ENCODE measurements around the gene DCAKD. TPM values are rescaled to one million over a fixed set of nuclear protein-coding genes. Genes with fewer than 3 reads are reported as not detected.

DCAKD gene
- total and polyA plus RNA-seq, 2 donors (not counting 1 experiment from before 2014, with no cell fraction given) = 21.8 to 41.5 TPM

DNA sequence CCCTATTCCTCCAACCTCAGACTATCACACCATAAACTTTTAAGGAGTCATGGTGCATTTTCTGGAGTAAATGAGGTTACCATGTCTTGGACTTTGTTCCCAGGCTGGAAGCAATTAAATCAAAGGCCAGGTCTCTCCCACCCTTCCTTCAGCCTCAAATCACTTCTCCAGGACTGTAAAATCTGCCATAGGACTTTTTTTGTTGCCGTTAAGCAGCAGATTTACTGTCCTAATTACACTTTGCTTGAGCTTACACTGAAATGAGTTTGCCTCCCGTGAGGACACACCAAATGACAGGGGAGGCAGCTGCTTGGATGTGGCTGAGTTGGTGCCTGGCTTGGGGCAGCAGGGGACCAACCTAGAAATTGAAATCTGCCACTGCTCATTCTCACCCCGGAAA, 14.7 kb downstream of the DCAKD start:
- Histone ChIP-seq H2AFZ (ENCODE audit: low read length) (no peak overlapping the region), H3K79me2 (ENCODE audit: control insufficient read depth, insufficient read depth, low read length) (peaks cover 3% of the 10 kb centered on the region), H3K27ac (ENCODE audit: insufficient read depth, low read length) (no peak overlapping the region), H3K4me2 (ENCODE audit: extremely low read depth, insufficient read depth, low read length) (no peak overlapping the region), H3K4me3 (replicated peaks in 1 of 4; ENCODE audit: control extremely low read depth in 1 of 4, insufficient read depth in 1 of 4, low read depth in 3 of 4, low read length in 4 of 4) (no peak overlapping the region), H3K9me3 (ENCODE audit: control insufficient read depth, insufficient read depth, low read depth, low read length) (no peaks in the 10 kb centered on the region), H3K36me3 (ENCODE audit: control insufficient read depth, insufficient read depth, low read length) (peaks cover 4% of the 10 kb centered on the region), H3K27me3 (ENCODE audit: control insufficient read depth, insufficient read depth, low read length) (no peaks in the 10 kb centered on the region), H3K4me1 (ENCODE audit: control insufficient read depth, extremely low read depth, insufficient read depth, low read length) (no peaks in the 10 kb centered on the region), H3K9ac (ENCODE audit: insufficient read depth, low read length) (no peak overlapping the region), H4K20me1 (ENCODE audit: control insufficient read depth, extremely low read depth, insufficient read depth, low read length) (no peaks in the 10 kb centered on the region)
- TF ChIP-seq, protein P1, sequence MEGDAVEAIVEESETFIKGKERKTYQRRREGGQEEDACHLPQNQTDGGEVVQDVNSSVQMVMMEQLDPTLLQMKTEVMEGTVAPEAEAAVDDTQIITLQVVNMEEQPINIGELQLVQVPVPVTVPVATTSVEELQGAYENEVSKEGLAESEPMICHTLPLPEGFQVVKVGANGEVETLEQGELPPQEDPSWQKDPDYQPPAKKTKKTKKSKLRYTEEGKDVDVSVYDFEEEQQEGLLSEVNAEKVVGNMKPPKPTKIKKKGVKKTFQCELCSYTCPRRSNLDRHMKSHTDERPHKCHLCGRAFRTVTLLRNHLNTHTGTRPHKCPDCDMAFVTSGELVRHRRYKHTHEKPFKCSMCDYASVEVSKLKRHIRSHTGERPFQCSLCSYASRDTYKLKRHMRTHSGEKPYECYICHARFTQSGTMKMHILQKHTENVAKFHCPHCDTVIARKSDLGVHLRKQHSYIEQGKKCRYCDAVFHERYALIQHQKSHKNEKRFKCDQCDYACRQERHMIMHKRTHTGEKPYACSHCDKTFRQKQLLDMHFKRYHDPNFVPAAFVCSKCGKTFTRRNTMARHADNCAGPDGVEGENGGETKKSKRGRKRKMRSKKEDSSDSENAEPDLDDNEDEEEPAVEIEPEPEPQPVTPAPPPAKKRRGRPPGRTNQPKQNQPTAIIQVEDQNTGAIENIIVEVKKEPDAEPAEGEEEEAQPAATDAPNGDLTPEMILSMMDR (conservative IDR thresholded peaks at IDR 0.05 in 1 of 2, IDR thresholded peaks at IDR 0.05 in 1 of 2; ENCODE audit: low read depth in 1 of 2, low read length in 2 of 2) = no peak
- TF ChIP-seq EZH2 (IDR thresholded peaks at IDR 0.05; ENCODE audit: low read length, missing control alignments) = no peak
- no peak for DNase-seq (ENCODE audit: low read depth in 2 of 2)

DNA sequence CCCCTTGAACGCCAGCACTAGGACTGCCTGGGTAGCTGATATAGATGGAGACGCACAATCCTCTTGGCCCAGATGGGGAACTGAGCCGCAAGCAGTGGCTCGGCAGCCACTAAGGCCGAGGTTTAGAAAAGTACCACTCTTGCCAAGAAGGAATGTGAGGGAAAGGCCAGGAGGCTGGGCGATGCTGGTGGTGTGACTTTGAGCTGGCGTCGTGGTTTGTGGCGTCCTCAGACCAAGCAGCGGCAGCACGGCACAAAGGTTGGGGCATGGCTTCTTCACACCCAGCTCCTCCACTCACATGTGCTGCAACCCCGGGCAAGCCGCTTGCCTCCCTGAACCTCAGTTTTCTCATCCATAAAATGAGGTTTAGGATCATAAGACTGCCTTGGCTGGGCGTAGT, 15.6 kb downstream of the DCAKD start:
- H4K20me1 ChIP-seq (ENCODE audit: control insufficient read depth, extremely low read depth, insufficient read depth, low read length) = no peaks in the 10 kb centered on the region
- H3K4me2 ChIP-seq (ENCODE audit: extremely low read depth, insufficient read depth, low read length) = no peak overlapping the region
- DNase-seq (ENCODE audit: low read depth in 2 of 2) = no peak
- H3K79me2 ChIP-seq (ENCODE audit: control insufficient read depth, insufficient read depth, low read length) = peaks cover 3% of the 10 kb centered on the region
- peaks cover 4% of the 10 kb centered on the region for H3K36me3 ChIP-seq (ENCODE audit: control insufficient read depth, insufficient read depth, low read length)
- H3K4me3 ChIP-seq (replicated peaks in 1 of 4; ENCODE audit: control extremely low read depth in 1 of 4, insufficient read depth in 1 of 4, low read depth in 3 of 4, low read length in 4 of 4) = no peak overlapping the region
- no peak overlapping the region for H3K9ac ChIP-seq (ENCODE audit: insufficient read depth, low read length)
- H3K9me3 ChIP-seq (ENCODE audit: control insufficient read depth, insufficient read depth, low read depth, low read length) = no peaks in the 10 kb centered on the region
- H2AFZ ChIP-seq (ENCODE audit: low read length) = no peak overlapping the region
- no peak for TF ChIP-seq EZH2 (IDR thresholded peaks at IDR 0.05; ENCODE audit: low read length, missing control alignments)
- TF ChIP-seq, protein P1 (conservative IDR thresholded peaks at IDR 0.05 in 1 of 2, IDR thresholded peaks at IDR 0.05 in 1 of 2; ENCODE audit: low read depth in 1 of 2, low read length in 2 of 2) = no peak
- H3K27ac ChIP-seq (ENCODE audit: insufficient read depth, low read length) = no peak overlapping the region
- no peaks in the 10 kb centered on the region for H3K27me3 ChIP-seq (ENCODE audit: control insufficient read depth, insufficient read depth, low read length)
- no peaks in the 10 kb centered on the region for H3K4me1 ChIP-seq (ENCODE audit: control insufficient read depth, extremely low read depth, insufficient read depth, low read length)

DNA sequence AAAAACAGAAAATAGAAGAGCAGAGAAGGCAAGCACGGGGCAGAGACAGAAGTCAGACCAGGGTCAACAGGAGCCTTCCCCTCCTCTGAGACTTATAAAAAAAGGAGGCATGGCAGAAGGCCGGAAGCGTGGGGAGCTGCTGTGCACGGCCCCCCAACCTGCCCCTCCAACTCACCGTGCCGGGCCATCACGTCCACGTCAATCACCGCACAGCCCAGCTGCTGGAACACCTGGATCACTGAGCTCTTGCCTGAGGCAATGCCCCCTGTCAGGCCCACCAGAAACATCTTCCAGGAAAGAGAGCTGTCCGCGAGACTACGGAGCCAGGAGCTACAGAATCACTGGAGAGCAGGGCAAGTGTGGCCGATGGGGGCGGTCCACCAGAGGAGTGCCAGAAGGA, 16.8 kb downstream of the DCAKD start:
- no peak overlapping the region for H3K9ac ChIP-seq (ENCODE audit: insufficient read depth, low read length)
- no peaks in the 10 kb centered on the region for H3K4me1 ChIP-seq (ENCODE audit: control insufficient read depth, extremely low read depth, insufficient read depth, low read length)
- H3K4me2 ChIP-seq (ENCODE audit: extremely low read depth, insufficient read depth, low read length) = no peak overlapping the region
- no peak overlapping the region for H2AFZ ChIP-seq (ENCODE audit: low read length)
- no peaks in the 10 kb centered on the region for H3K9me3 ChIP-seq (ENCODE audit: control insufficient read depth, insufficient read depth, low read depth, low read length)
- DNase-seq (ENCODE audit: low read depth in 2 of 2) = no peak
- H3K79me2 ChIP-seq (ENCODE audit: control insufficient read depth, insufficient read depth, low read length) = peaks cover 3% of the 10 kb centered on the region
- TF ChIP-seq, protein P1 (conservative IDR thresholded peaks at IDR 0.05 in 1 of 2, IDR thresholded peaks at IDR 0.05 in 1 of 2; ENCODE audit: low read depth in 1 of 2, low read length in 2 of 2) = no peak
- no peak for TF ChIP-seq EZH2 (IDR thresholded peaks at IDR 0.05; ENCODE audit: low read length, missing control alignments)
- peaks cover 6% of the 10 kb centered on the region for H3K36me3 ChIP-seq (ENCODE audit: control insufficient read depth, insufficient read depth, low read length)
- no peaks in the 10 kb centered on the region for H3K27me3 ChIP-seq (ENCODE audit: control insufficient read depth, insufficient read depth, low read length)
- H3K27ac ChIP-seq (ENCODE audit: insufficient read depth, low read length) = no peak overlapping the region
- no peak overlapping the region for H3K4me3 ChIP-seq (replicated peaks in 1 of 4; ENCODE audit: control extremely low read depth in 1 of 4, insufficient read depth in 1 of 4, low read depth in 3 of 4, low read length in 4 of 4)
- H4K20me1 ChIP-seq (ENCODE audit: control insufficient read depth, extremely low read depth, insufficient read depth, low read length) = no peaks in the 10 kb centered on the region

Measured in fibroblast of lung (primary cell).